ENCODE results near the gene PALM. TPM values are rescaled to one million over a fixed set of nuclear protein-coding genes. Genes with fewer than 3 reads are reported as not detected.

Gene PALM
- total and polyA plus RNA-seq, 2 experiments from 2014 or later, result 23.0 to 105 TPM

DNA sequence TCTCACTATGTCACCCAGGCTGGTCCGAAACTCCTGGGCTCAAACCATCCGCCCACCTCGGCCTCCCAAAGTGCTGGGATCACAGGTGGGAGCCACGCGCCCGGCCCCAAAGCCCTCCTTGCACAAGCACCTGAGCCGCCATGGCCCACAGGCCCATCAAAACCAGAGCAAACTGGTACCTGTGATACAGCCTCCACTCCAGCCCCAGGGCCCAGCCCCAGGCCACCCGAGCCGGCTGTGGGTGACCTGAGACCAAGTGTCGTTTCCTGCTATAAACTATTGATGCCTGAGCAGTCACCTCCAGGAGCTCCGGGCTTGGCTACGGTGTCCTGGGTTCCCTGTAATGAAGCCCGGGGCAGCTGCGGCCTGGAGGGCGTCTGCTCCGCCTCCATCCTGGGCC is 78.8 kb downstream of the PALM start:
- Histone ChIP-seq H3K4me1 (ENCODE audit: low read depth) (peaks cover 18% of the 10 kb centered on the region), H3K27me3 (no peaks in the 10 kb centered on the region), H3K36me3 (no peaks in the 10 kb centered on the region), H3K27ac (no peak overlapping the region), H3K9me3 (ENCODE audit: low read depth) (no peaks in the 10 kb centered on the region), H3K4me3 (no peak overlapping the region)
- TF ChIP-seq, protein P1, sequence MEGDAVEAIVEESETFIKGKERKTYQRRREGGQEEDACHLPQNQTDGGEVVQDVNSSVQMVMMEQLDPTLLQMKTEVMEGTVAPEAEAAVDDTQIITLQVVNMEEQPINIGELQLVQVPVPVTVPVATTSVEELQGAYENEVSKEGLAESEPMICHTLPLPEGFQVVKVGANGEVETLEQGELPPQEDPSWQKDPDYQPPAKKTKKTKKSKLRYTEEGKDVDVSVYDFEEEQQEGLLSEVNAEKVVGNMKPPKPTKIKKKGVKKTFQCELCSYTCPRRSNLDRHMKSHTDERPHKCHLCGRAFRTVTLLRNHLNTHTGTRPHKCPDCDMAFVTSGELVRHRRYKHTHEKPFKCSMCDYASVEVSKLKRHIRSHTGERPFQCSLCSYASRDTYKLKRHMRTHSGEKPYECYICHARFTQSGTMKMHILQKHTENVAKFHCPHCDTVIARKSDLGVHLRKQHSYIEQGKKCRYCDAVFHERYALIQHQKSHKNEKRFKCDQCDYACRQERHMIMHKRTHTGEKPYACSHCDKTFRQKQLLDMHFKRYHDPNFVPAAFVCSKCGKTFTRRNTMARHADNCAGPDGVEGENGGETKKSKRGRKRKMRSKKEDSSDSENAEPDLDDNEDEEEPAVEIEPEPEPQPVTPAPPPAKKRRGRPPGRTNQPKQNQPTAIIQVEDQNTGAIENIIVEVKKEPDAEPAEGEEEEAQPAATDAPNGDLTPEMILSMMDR (IDR thresholded peaks at IDR 0.05; ENCODE audit: low read depth, low read length), result no peak
- no peak for DNase-seq (ENCODE audit: low read depth in 1 of 2, low spot score in 1 of 2)

DNA sequence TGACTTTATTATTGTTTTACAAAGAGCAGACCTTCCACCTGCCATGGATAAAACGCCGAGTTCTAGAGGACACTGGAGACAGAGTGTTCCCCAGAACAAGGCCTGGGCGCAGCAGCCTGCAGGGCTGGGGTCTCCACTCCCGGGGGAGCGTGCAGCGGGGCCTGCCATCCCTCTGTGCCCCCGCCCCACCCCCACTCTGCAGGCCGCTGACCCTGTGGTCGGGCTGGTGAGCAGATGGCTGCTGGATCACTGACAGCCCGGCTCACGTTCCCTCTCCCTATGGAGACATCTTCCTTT is 79.9 kb downstream of the PALM start:
- H3K4me1 ChIP-seq (ENCODE audit: low read depth), result peaks cover 13% of the 10 kb centered on the region
- TF ChIP-seq, protein P1 (IDR thresholded peaks at IDR 0.05; ENCODE audit: low read depth, low read length), result no peak
- H3K9me3 ChIP-seq (ENCODE audit: low read depth), result no peaks in the 10 kb centered on the region
- DNase-seq (ENCODE audit: low read depth in 1 of 2, low spot score in 1 of 2), result no peak
- H3K27me3 ChIP-seq, result no peaks in the 10 kb centered on the region
- H3K36me3 ChIP-seq, result no peaks in the 10 kb centered on the region
- peak overlapping the region; percentile 83 for H3K27ac ChIP-seq
- H3K4me3 ChIP-seq, result no peak overlapping the region

DNA sequence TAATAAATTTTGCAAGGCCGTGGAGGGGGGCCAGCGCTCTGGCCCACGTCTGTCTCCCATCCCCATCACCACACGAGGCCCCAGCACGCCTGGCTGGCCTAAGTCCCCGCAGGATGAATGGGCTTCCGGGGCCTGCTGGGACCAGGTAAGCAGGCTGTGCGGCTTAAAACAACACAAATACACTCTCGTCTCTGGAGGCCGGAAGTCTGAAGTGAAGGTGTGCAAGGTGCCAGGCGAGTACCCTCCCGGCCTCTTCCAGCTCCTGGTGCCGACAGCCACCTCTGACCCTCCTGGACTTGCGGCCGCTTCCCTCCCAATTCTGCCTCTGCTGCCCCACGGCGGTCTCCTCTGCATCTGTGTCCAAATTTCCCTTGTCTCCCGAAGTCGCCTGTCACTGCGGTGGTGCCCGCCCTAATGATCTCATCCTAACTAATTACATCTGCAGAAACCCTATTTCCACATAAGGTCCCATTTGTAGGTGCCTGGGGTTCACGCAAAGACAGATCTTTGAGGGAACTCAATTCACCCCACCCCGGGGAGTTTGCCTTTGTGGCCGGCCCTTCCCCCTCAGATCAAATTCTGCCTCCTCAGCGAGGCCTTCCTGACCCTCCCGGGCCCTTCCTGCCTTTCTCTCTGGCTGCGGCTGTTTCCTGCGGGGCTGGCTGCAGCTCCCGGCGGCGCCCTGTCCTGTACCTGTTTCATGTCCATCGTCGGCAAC is 80.4 kb downstream of the PALM start:
- H3K9me3 ChIP-seq (ENCODE audit: low read depth), result no peaks in the 10 kb centered on the region
- no peaks in the 10 kb centered on the region for H3K36me3 ChIP-seq
- H3K27ac ChIP-seq, result peak overlapping the region; percentile 83
- H3K4me1 ChIP-seq (ENCODE audit: low read depth), result peaks cover 13% of the 10 kb centered on the region
- peak in 1 of 2 donors; percentile 54 for DNase-seq (ENCODE audit: low read depth in 1 of 2, low spot score in 1 of 2)
- no peaks in the 10 kb centered on the region for H3K27me3 ChIP-seq
- TF ChIP-seq, protein P1 (IDR thresholded peaks at IDR 0.05; ENCODE audit: low read depth, low read length), result no peak
- H3K4me3 ChIP-seq, result no peak overlapping the region

DNA sequence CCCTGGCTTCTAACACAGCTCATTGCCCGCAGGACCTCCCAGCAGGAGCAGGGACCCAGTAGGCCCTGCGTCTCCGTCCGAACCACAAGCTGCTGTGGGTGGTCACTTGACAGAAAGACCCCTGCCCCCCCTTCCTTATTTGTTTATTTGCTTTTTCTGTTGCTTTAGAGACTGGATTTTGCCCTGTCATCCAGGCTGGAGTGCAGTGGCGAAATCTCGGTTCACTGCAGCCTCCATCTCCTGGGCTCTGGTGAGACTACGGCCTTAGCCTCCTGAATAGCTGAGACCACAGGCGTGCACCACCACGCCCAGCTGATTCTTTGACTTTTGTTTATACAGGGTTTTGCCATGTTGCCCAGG is 80.9 kb downstream of the PALM start:
- no peak for DNase-seq (ENCODE audit: low read depth in 1 of 2, low spot score in 1 of 2)
- Histone ChIP-seq H3K9me3 (ENCODE audit: low read depth) (no peaks in the 10 kb centered on the region), H3K36me3 (no peaks in the 10 kb centered on the region), H3K4me3 (no peak overlapping the region), H3K27me3 (no peaks in the 10 kb centered on the region), H3K4me1 (ENCODE audit: low read depth) (peaks cover 13% of the 10 kb centered on the region), H3K27ac (peak overlapping the region; percentile 83)
- TF ChIP-seq, protein P1 (IDR thresholded peaks at IDR 0.05; ENCODE audit: low read depth, low read length), result no peak

DNA sequence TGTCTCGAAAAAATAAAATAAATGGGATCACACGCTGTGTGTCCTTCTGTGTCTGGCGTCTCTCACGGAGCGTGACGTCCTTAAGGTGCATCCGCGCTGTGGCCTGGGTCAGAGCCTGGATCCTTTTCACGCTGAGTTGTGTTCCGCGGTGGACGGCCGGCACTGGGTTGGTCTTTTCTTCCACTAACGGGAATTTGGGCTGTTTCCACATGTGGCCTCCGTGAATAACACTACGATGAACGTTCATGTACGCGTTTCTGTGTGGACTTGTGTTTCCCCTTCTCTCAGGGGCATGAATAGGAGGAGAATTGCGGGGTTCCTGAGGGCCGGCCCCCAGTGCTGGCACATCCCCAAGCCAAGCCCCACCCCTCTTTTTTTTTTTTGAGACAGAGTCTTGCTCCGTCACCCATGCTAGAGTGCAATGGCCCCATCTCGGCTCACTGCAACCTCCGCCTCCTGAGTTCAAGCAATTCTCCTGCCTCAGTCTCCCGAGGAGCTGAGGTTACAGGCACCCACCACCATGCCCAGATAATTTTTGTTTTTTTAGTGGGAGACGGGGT is 82.4 kb downstream of the PALM start:
- Histone ChIP-seq H3K4me3 (no peak overlapping the region), H3K27ac (peak overlapping the region; percentile 57), H3K4me1 (ENCODE audit: low read depth) (peaks cover 13% of the 10 kb centered on the region), H3K27me3 (no peaks in the 10 kb centered on the region), H3K9me3 (ENCODE audit: low read depth) (no peaks in the 10 kb centered on the region), H3K36me3 (no peaks in the 10 kb centered on the region)
- TF ChIP-seq, protein P1 (IDR thresholded peaks at IDR 0.05; ENCODE audit: low read depth, low read length), result no peak
- DNase-seq (ENCODE audit: low read depth in 1 of 2, low spot score in 1 of 2), result no peak
